A549 (cell line): Measurements from ENCODE around the gene DNMT1.

Source experiments
- CHD2 ChIP-seq: fragments of 150-350 bp; IDR thresholded peaks from 2 replicates; pipeline ENCODE4 v1.6.1; 2014; ENCODE audit warnings: low read length; ENCODE audit not compliant: partially characterized antibody
- EP300 ChIP-seq, 2 experiments: fragments of >200 bp; sonication (Bioruptor Twin); formaldehyde crosslinking; IDR thresholded peaks; 2 replicates in 1 of 2; 3 replicates in 1 of 2; pipeline ENCODE4 v1.6.1; 2016 to 2017
- FOXS1 ChIP-seq: fragments of 250-450 bp; sonication (Bioruptor Pico); IDR thresholded peaks from 2 replicates; pipeline ENCODE4 v1.5.0; 2020; ENCODE audit warnings: mild to moderate bottlenecking, moderate library complexity
- POLR2A ChIP-seq: IDR thresholded peaks from 2 replicates; pipeline ENCODE4 v1.6.1; 2012; ENCODE audit warnings: mild to moderate bottlenecking, low read length
- RNF2 ChIP-seq: fragments of 200-600 bp; sonication (generic); IDR thresholded peaks from 2 replicates; pipeline ENCODE4 v1.6.1; 2016; ENCODE audit warnings: low read depth, mild to moderate bottlenecking, antibody characterized with exemption, moderate library complexity, borderline replicate concordance
- TF ChIP-seq, protein P1 (sequence below): fragments of >200 bp; sonication (Bioruptor Twin); formaldehyde crosslinking; IDR thresholded peaks from 3 replicates; pipeline ENCODE4 v1.5.1; 2016

DNA sequence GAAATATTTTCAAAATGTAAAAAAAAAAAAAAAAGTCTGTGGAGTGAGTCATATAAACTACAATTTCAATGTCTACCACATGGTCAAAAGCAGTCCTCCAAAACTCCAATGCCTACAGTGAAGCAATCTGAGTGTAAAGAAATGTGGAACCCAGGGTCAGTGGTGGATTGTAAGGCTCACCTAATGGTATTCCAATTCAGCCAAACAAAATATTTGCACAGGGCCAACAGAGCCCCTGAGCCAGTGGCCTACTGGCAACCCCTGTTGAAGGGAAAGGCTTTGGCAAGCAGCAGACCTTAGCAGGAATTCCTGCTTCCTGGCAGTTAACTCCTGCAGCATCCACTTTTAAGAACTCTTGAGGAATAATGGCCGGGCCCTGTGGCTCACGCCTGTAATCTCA, 3.4 kb downstream of the DNMT1 start:
- TF ChIP-seq EP300 (IDR thresholded peaks at IDR 0.05) (no peak), CHD2 (no peak), RNF2 (no peak), POLR2A (no peak), FOXS1 (CRISPR knock-in tag) (no peak)
- TF ChIP-seq, protein P1, sequence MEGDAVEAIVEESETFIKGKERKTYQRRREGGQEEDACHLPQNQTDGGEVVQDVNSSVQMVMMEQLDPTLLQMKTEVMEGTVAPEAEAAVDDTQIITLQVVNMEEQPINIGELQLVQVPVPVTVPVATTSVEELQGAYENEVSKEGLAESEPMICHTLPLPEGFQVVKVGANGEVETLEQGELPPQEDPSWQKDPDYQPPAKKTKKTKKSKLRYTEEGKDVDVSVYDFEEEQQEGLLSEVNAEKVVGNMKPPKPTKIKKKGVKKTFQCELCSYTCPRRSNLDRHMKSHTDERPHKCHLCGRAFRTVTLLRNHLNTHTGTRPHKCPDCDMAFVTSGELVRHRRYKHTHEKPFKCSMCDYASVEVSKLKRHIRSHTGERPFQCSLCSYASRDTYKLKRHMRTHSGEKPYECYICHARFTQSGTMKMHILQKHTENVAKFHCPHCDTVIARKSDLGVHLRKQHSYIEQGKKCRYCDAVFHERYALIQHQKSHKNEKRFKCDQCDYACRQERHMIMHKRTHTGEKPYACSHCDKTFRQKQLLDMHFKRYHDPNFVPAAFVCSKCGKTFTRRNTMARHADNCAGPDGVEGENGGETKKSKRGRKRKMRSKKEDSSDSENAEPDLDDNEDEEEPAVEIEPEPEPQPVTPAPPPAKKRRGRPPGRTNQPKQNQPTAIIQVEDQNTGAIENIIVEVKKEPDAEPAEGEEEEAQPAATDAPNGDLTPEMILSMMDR, result no peak
